Measurements from ENCODE around the gene SEMG2. TPM values are rescaled to one million over a fixed set of nuclear protein-coding genes. Genes with fewer than 3 reads are reported as not detected.

SEMG2 gene, protein sequence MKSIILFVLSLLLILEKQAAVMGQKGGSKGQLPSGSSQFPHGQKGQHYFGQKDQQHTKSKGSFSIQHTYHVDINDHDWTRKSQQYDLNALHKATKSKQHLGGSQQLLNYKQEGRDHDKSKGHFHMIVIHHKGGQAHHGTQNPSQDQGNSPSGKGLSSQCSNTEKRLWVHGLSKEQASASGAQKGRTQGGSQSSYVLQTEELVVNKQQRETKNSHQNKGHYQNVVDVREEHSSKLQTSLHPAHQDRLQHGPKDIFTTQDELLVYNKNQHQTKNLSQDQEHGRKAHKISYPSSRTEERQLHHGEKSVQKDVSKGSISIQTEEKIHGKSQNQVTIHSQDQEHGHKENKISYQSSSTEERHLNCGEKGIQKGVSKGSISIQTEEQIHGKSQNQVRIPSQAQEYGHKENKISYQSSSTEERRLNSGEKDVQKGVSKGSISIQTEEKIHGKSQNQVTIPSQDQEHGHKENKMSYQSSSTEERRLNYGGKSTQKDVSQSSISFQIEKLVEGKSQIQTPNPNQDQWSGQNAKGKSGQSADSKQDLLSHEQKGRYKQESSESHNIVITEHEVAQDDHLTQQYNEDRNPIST
- not detected in 2 replicates for total RNA-seq
- long read RNA-seq = 0 reads

GRCh38 chr20:45221076-45221475 is at the start of gene SEMG2:
Gene SEMG2 (plus strand): TSS chr20:45221373. CDS start chr20:45221390, 17 bp downstream.
- H3K4me3 Mint-ChIP-seq = no peak within 1 kb of the TSS
- no peak within 1 kb of the TSS for H3K27ac Mint-ChIP-seq (ENCODE audit: unreplicated experiment)
- H3K4me1 Mint-ChIP-seq = no peaks in the 10 kb centered on the region
- DNase-seq (ENCODE audit: low read depth, low spot score) = no peak
- TF ChIP-seq CTCF (conservative IDR thresholded peaks at IDR 0.05) = no peak
- H3K36me3 Mint-ChIP-seq (ENCODE audit: low read depth) = no peaks in the 10 kb centered on the region
- peaks cover 63% of the 10 kb centered on the region for H3K27me3 Mint-ChIP-seq (ENCODE audit: low read depth)
- H3K9me3 Mint-ChIP-seq = no peaks in the 10 kb centered on the region

GRCh38 chr20:45173522-45173921 is 47.7 kb upstream of the SEMG2 start:
- Mint-ChIP-seq H3K27me3 (ENCODE audit: low read depth) (peaks cover 30% of the 10 kb centered on the region), H3K27ac (ENCODE audit: unreplicated experiment) (no peak overlapping the region), H3K9me3 (peaks cover 8% of the 10 kb centered on the region), H3K36me3 (ENCODE audit: low read depth) (no peaks in the 10 kb centered on the region), H3K4me3 (no peak overlapping the region), H3K4me1 (no peaks in the 10 kb centered on the region)
- no peak for TF ChIP-seq CTCF (conservative IDR thresholded peaks at IDR 0.05)
- no peak for DNase-seq (ENCODE audit: low read depth, low spot score)

DNA sequence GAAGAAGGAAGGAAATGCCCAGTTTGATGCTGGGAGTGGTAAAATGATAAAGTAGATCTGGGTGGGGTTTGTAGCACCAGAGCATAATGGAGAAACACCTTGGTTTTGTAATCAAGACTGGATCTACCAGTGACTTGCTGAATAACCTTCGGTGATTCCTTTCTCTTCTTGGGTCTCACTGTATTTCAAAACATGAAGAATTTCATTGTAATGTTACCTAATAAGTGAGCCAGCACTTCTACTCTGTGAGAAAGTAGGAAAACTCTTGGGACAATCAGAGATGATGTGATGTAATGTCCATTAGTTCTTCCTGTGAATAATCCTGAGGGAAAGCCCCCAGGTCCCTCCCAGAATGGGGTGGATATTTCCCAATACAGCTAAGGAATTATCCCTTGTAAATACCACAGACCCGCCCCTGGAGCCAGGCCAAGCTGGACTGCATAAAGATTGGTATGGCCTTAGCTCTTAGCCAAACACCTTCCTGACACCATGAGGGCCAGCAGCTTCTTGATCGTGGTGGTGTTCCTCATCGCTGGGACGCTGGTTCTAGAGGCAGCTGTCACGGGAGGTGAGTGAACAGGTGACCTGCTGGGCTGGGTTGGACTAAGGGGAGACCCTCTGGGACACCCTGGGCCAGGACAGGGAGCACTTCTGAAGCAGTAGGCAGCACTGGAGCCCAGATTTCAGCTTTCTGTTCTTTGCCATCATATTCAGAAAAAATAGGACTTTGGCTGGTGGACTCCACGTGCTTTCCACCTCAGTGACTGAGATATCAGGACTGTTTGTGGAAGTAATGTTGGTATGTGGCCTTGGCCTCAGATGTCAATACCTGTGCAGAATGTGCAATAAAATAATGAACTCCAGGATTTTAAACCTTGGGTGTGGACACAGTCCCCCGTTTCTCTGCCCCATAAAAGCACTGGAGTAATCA is 46.5 kb upstream of the SEMG2 start, which contains the start of gene PI3:
PI3 (plus strand) TSS at position 469 of the 931 bp plus-strand sequence; CDS start at position 490, 21 bp downstream.
- Mint-ChIP-seq H3K36me3 (ENCODE audit: low read depth) (no peaks in the 10 kb centered on the region), H3K27me3 (ENCODE audit: low read depth) (peaks cover 27% of the 10 kb centered on the region), H3K27ac (ENCODE audit: unreplicated experiment) (no peak within 1 kb of the TSS), H3K4me1 (no peaks in the 10 kb centered on the region), H3K4me3 (no peak within 1 kb of the TSS), H3K9me3 (peaks cover 8% of the 10 kb centered on the region)
- DNase-seq (ENCODE audit: low read depth, low spot score) = no peak
- no peak for TF ChIP-seq CTCF (conservative IDR thresholded peaks at IDR 0.05)

DNA sequence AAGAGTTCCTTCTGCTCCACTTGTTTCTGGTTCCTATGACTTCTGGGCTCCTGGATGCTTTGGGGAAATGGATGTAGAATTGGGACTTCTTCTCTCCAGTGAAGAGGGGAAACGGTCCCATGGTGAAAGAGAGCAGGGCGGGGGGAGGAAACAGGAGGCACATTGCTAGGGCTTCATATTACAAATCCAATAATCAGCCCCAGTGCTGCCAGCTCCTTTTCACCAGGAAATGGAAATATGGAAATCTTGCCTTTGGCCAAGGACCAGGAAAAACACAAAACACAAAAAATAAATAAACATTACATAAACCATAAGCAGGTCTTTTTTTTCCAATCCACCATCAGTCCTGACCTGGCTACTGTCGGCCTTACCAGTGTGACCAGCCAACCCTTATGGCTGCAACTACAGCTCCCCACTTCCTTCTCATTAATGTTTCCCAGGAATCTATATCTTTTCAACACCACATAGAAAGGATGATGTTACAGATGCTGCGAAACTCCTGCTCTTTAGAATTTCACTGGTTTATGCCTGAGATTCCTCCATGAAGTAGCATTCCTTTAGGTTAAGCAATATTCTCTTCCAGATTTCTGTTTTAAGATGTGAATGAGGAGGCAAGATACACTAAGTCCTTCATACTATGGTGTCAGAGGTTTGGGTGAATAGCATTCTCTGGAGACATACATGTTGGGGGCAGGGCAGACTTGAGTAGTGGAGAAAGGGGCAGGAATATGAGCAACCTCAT is 44.5 kb upstream of the SEMG2 start:
- Mint-ChIP-seq H3K27me3 (ENCODE audit: low read depth) (peaks cover 16% of the 10 kb centered on the region), H3K9me3 (peaks cover 3% of the 10 kb centered on the region), H3K36me3 (ENCODE audit: low read depth) (no peaks in the 10 kb centered on the region), H3K4me1 (no peaks in the 10 kb centered on the region), H3K27ac (ENCODE audit: unreplicated experiment) (no peak overlapping the region), H3K4me3 (no peak overlapping the region)
- no peak for DNase-seq (ENCODE audit: low read depth, low spot score)
- no peak for TF ChIP-seq CTCF (conservative IDR thresholded peaks at IDR 0.05)

DNA sequence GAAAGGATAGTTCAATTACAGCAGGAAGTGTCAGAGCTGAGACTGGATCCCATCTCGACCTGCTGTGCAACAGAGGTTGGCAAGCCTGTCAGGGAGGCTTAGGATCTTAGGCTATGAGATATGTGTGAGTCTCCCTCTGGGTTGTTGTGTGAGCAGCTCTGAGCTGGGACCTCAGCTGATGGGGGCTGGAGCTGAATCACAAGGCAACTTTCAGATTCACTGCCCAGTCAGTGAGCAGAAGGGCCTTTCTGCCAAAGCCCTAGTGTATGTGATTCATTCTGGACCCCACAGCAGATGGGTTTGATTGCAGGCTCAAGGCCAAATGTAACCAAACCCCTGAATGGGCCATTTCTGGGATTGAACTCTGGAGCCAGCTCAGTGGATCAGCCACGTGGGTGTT is 42.0 kb upstream of the SEMG2 start:
- Mint-ChIP-seq H3K27me3 (ENCODE audit: low read depth) (peaks cover 2% of the 10 kb centered on the region), H3K9me3 (peaks cover 3% of the 10 kb centered on the region), H3K27ac (ENCODE audit: unreplicated experiment) (no peak overlapping the region), H3K36me3 (ENCODE audit: low read depth) (no peaks in the 10 kb centered on the region), H3K4me3 (no peak overlapping the region), H3K4me1 (no peaks in the 10 kb centered on the region)
- no peak for DNase-seq (ENCODE audit: low read depth, low spot score)
- TF ChIP-seq CTCF (conservative IDR thresholded peaks at IDR 0.05) = no peak
